Neural crest cell (in vitro differentiated cells): Measurements from ENCODE around the gene LENG1. TPM values are rescaled to one million over a fixed set of nuclear protein-coding genes. Genes with fewer than 3 reads are reported as not detected.
"Not testable (repeated sequence)": the region's sequence is repeated elsewhere in the genome, so short reads cannot be mapped to it uniquely, and the experiment has no call there.

Experiments used
- DNase-seq: peaks from one replicate; pipeline ENCODE4 v3.0.0; 2021; ENCODE audit warnings: low read depth, mixed read lengths, low spot score
- H3K27ac Mint-ChIP-seq: one replicate; pipeline ENCODE4 v1.8.0; 2021; ENCODE audit warnings: mild to moderate bottlenecking, mixed read lengths; ENCODE audit not compliant: unreplicated experiment
- H3K27me3 Mint-ChIP-seq: 2 replicates; pipeline ENCODE4 v1.8.0; 2021; ENCODE audit warnings: low read depth, mild to moderate bottlenecking, mixed read lengths
- H3K36me3 Mint-ChIP-seq: 2 replicates; pipeline ENCODE4 v1.8.0; 2021; ENCODE audit warnings: low read depth, mild to moderate bottlenecking, mixed read lengths
- H3K4me1 Mint-ChIP-seq: 2 replicates; pipeline ENCODE4 v1.8.0; 2021; ENCODE audit warnings: mixed read lengths
- H3K4me3 Mint-ChIP-seq: one replicate; pipeline ENCODE4 v1.8.0; 2021; ENCODE audit warnings: mild to moderate bottlenecking, mixed read lengths
- H3K9me3 Mint-ChIP-seq: 2 replicates; pipeline ENCODE4 v1.8.0; 2021; ENCODE audit warnings: mixed read lengths
- CTCF ChIP-seq: fragments of 200-600 bp; sonication (generic); conservative IDR thresholded peaks from 2 replicates; pipeline ENCODE4 v1.5.0; 2021; ENCODE audit warnings: antibody characterized with exemption, mild to moderate bottlenecking
- total RNA-seq: library from RNA; stranded (reverse); gene quantifications from 2 replicates; pipeline ENCODE4 v1.2.1, GENCODE V29; 2021

Gene LENG1
- total RNA-seq, 1 donor from 2014 or later = 5.9 TPM

- H3K27me3 Mint-ChIP-seq = peaks cover 10% of the 10 kb centered on the region
- DNase-seq = no peak
- TF ChIP-seq CTCF = no peak
- H3K27ac Mint-ChIP-seq = no peak within 1 kb of the TSS
- H3K4me3 Mint-ChIP-seq = peak within 1 kb of the TSS; percentile 69
- H3K4me1 Mint-ChIP-seq = no peaks in the 10 kb centered on the region
- no peaks in the 10 kb centered on the region for H3K9me3 Mint-ChIP-seq
- no peaks in the 10 kb centered on the region for H3K36me3 Mint-ChIP-seq
These were observed 13.2 kb upstream of the LENG1 start, which contains the start of gene TMC4 for GRCh38 chr19:54172471-54173358. Gene TMC4 (minus strand): TSS chr19:54173160. CDS start chr19:54173117, 43 bp downstream.

GRCh38 chr19:54171736-54172431, 12.4 kb upstream of the LENG1 start:
- not testable (repeated sequence) for DNase-seq, H3K36me3 Mint-ChIP-seq, H3K27me3 Mint-ChIP-seq, H3K4me1 Mint-ChIP-seq, H3K27ac Mint-ChIP-seq, H3K9me3 Mint-ChIP-seq
- H3K4me3 Mint-ChIP-seq = peak overlapping the region; percentile 3

- no peak overlapping the region for H3K4me3 Mint-ChIP-seq
- H3K9me3 Mint-ChIP-seq = no peaks in the 10 kb centered on the region
- H3K36me3 Mint-ChIP-seq = peaks cover under 1% of the 10 kb centered on the region
- TF ChIP-seq CTCF = no peak
- H3K27ac Mint-ChIP-seq = no peak overlapping the region
- DNase-seq = no peak
- H3K27me3 Mint-ChIP-seq = peaks cover 17% of the 10 kb centered on the region
- H3K4me1 Mint-ChIP-seq = no peaks in the 10 kb centered on the region
These were observed 9.7 kb upstream of the LENG1 start for GRCh38 chr19:54169149-54169740.

- Mint-ChIP-seq H3K27me3 (peaks cover 19% of the 10 kb centered on the region), H3K36me3 (peaks cover 2% of the 10 kb centered on the region), H3K9me3 (no peaks in the 10 kb centered on the region), H3K27ac (no peak overlapping the region), H3K4me3 (peak overlapping the region; percentile 31), H3K4me1 (no peaks in the 10 kb centered on the region)
- TF ChIP-seq CTCF = peak; percentile 83
- DNase-seq = peak; percentile 99
These were observed 8.8 kb upstream of the LENG1 start for GRCh38 chr19:54168174-54168917.

GRCh38 chr19:54165222-54165621, 5.7 kb upstream of the LENG1 start:
- no peak overlapping the region for H3K27ac Mint-ChIP-seq
- peaks cover 11% of the 10 kb centered on the region for H3K36me3 Mint-ChIP-seq
- peak overlapping the region; percentile 82 for H3K4me3 Mint-ChIP-seq
- H3K4me1 Mint-ChIP-seq = peaks cover 17% of the 10 kb centered on the region
- no peak for TF ChIP-seq CTCF
- peaks cover 7% of the 10 kb centered on the region for H3K9me3 Mint-ChIP-seq
- peaks cover 22% of the 10 kb centered on the region for H3K27me3 Mint-ChIP-seq
- no peak for DNase-seq
